Activated B cell treated with CpG ODN at 0.5 μM for 24 hours (primary cell): Measurements from ENCODE around the gene ZSWIM5. TPM values are rescaled to one million over a fixed set of nuclear protein-coding genes. Genes with fewer than 3 reads are reported as not detected.

ENCODE experiments used
- ATAC-seq: fragments of 200-7000 bp; cut with Tn5 transposase; one replicate; pipeline ENCODE4 v1.10.0; 2021; ENCODE audit warnings: low read depth, mild to moderate bottlenecking, moderate library complexity
- CTCF ChIA-PET: fragments of 350-600 bp; sonication (Branson Sonifier 250); formaldehyde crosslinking; loops from one replicate; lab custom pipeline; 2021; ENCODE audit warnings: antibody characterized with exemption; lab: Charles Lee
- POLR2A ChIA-PET: fragments of 350-600 bp; sonication (Branson Sonifier 250); formaldehyde crosslinking; loops from one replicate; lab custom pipeline; 2021; ENCODE audit warnings: antibody characterized with exemption; lab: Charles Lee
- DNase-seq: peaks from one replicate; pipeline ENCODE4 v3.0.0; 2022
- H3K27ac Mint-ChIP-seq: one replicate; pipeline ENCODE4 v1.8.0; 2020; ENCODE audit warnings: mixed read lengths
- H3K27me3 Mint-ChIP-seq: one replicate; pipeline ENCODE4 v1.8.0; 2021; ENCODE audit warnings: mixed read lengths
- H3K36me3 Mint-ChIP-seq: one replicate; pipeline ENCODE4 v1.8.0; 2021; ENCODE audit warnings: low read depth, mixed read lengths
- H3K4me1 Mint-ChIP-seq: one replicate; pipeline ENCODE4 v1.8.0; 2021; ENCODE audit warnings: mixed read lengths
- H3K4me3 Mint-ChIP-seq: one replicate; pipeline ENCODE4 v1.8.0; 2020; ENCODE audit warnings: mild to moderate bottlenecking, mixed read lengths
- H3K9me3 Mint-ChIP-seq: one replicate; pipeline ENCODE4 v1.8.0; 2020; ENCODE audit warnings: mixed read lengths
- intact Hi-C: fragments of 100-400 bp; cut with micrococcal nuclease; formaldehyde crosslinking; loops from one replicate; pipeline ENCODE4 v1.15.1; 2024
- total RNA-seq: library from RNA; stranded (reverse); gene quantifications from 2 replicates; pipeline ENCODE4 v1.2.3, GENCODE V29; 2022
- TF ChIP-seq, protein P1 (sequence below): fragments of 200-600 bp; IDR thresholded peaks from one replicate; pipeline ENCODE4 v1.8.0; 2022; ENCODE audit warnings: antibody characterized with exemption, mild to moderate bottlenecking

Gene ZSWIM5
- total RNA-seq, 1 donor from 2014 or later: 1.6 TPM

DNA sequence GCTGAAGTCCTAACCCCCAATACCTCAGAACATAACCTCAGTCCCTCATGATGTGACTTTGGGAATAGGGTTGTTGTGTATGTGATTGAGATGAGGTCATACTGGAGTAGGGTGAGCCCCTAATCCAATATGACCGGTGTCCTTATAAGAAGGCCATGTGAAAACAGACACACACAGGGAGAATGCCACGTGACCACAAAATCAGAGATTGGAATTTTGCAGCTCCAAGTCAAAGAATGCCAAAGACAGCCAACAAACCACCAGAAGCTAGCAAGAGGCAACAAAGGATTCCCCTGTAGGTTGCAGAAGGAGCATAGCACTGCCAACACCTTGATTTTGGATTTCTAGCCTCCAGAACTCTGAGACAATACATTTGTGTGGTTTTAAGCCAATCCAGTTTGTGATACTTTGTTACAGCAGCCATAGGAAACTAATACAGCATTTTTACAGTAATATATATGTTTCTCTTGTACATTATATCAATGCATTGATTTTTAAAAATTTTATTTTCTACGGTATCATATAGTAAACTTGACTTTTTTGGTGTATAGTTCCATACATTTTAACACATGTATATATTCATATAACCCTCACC lies 5.4 kb downstream of the ZSWIM5 start:
- ChIA-PET POLR2A (no interaction called here), CTCF (no interaction called here)
- no peak for DNase-seq
- peaks cover 7% of the 10 kb centered on the region for H3K27me3 Mint-ChIP-seq
- no peaks in the 10 kb centered on the region for H3K36me3 Mint-ChIP-seq
- H3K27ac Mint-ChIP-seq: no peak overlapping the region
- intact Hi-C loops: loop anchor here (10.0 kb wide), 1 partner anchor 416 kb away; the partner anchor contains the start of gene BEST4
- TF ChIP-seq, protein P1, sequence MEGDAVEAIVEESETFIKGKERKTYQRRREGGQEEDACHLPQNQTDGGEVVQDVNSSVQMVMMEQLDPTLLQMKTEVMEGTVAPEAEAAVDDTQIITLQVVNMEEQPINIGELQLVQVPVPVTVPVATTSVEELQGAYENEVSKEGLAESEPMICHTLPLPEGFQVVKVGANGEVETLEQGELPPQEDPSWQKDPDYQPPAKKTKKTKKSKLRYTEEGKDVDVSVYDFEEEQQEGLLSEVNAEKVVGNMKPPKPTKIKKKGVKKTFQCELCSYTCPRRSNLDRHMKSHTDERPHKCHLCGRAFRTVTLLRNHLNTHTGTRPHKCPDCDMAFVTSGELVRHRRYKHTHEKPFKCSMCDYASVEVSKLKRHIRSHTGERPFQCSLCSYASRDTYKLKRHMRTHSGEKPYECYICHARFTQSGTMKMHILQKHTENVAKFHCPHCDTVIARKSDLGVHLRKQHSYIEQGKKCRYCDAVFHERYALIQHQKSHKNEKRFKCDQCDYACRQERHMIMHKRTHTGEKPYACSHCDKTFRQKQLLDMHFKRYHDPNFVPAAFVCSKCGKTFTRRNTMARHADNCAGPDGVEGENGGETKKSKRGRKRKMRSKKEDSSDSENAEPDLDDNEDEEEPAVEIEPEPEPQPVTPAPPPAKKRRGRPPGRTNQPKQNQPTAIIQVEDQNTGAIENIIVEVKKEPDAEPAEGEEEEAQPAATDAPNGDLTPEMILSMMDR: no peak
- H3K9me3 Mint-ChIP-seq: peaks cover 8% of the 10 kb centered on the region
- ATAC-seq: no peak
- H3K4me3 Mint-ChIP-seq: no peak overlapping the region
- H3K4me1 Mint-ChIP-seq: peaks cover 4% of the 10 kb centered on the region

DNA sequence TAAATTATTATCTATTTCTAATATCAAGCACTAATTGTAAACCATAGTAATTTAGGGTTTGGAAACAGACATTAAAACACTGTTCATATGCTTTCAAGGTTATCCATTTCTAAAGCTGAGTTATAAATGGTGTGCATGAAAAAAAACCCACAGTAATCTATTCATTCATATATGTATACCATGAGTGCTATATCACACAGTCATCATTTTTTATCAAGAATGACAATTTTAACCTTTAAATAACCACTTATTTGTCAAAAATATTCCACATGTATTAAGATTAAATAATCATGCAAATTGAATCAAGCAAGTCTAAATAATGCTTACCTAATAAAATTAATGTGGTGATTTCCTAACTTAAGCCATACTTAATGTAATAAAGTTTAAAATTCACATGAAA lies 6.0 kb downstream of the ZSWIM5 start:
- DNase-seq (no peak), ATAC-seq (no peak)
- Mint-ChIP-seq H3K27ac (no peak overlapping the region), H3K27me3 (peaks cover 7% of the 10 kb centered on the region), H3K4me3 (no peak overlapping the region), H3K9me3 (peaks cover 8% of the 10 kb centered on the region), H3K4me1 (peaks cover 3% of the 10 kb centered on the region), H3K36me3 (no peaks in the 10 kb centered on the region)
- POLR2A ChIA-PET: no interaction called here
- intact Hi-C loops: loop anchor here (10.0 kb wide), 1 partner anchor 416 kb away; the partner anchor contains the start of gene BEST4
- CTCF ChIA-PET: interaction anchor here (0.6 kb wide), 1 partner anchor 73 kb away, joined by 4 read pairs; no protein-coding TSS in a partner anchor
- TF ChIP-seq, protein P1: no peak

DNA sequence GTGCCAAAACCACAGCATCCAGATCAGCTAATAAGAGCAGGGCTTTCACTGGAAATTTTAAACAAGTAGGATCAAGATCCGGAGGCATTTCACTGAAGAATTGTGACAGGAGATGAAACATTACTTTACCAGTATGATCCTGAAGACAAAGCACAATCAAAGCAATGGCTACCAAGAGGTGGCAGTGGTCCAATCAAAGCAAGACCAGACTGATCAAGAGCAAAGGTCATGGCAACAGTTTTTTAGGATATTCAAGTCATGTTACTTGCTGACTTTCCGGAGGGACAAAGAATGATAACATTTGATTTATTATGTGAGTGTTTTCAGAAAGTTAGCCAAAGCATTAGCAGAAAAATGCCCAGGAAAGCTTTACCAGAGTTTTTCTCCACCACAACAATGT lies 8.2 kb downstream of the ZSWIM5 start:
- no peaks in the 10 kb centered on the region for H3K4me1 Mint-ChIP-seq
- DNase-seq: no peak
- no peak for ATAC-seq
- H3K36me3 Mint-ChIP-seq: no peaks in the 10 kb centered on the region
- H3K4me3 Mint-ChIP-seq: no peak overlapping the region
- intact Hi-C loops: no loop called here
- no peak overlapping the region for H3K27ac Mint-ChIP-seq
- peaks cover 8% of the 10 kb centered on the region for H3K9me3 Mint-ChIP-seq
- TF ChIP-seq, protein P1: no peak
- ChIA-PET POLR2A (no interaction called here), CTCF (no interaction called here)
- H3K27me3 Mint-ChIP-seq: peaks cover 8% of the 10 kb centered on the region

DNA sequence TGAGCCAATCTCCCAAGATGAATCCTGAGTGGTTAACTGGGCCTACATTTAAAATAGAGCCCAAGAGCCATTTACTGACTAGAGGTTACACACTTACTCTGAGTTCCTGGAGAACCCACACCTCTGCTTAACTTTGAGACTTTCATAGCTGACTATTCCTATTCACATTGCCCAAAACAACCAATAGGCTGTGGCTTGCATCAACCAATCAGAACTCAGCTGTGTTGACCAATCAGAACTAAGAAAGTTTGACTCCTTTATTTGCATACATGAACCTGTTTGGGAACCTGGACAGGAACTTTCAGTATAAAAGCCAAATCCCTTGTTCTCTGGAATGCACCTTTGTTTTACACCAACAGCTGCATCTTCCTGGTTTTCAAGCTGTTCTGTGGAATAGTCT lies 9.5 kb downstream of the ZSWIM5 start:
- CTCF ChIA-PET: no interaction called here
- Mint-ChIP-seq H3K9me3 (peaks cover 8% of the 10 kb centered on the region), H3K36me3 (no peaks in the 10 kb centered on the region), H3K4me1 (no peaks in the 10 kb centered on the region), H3K27me3 (peaks cover 11% of the 10 kb centered on the region), H3K4me3 (no peak overlapping the region), H3K27ac (no peak overlapping the region)
- POLR2A ChIA-PET: no interaction called here
- DNase-seq (no peak), ATAC-seq (no peak)
- TF ChIP-seq, protein P1: no peak
- intact Hi-C loops: no loop called here

DNA sequence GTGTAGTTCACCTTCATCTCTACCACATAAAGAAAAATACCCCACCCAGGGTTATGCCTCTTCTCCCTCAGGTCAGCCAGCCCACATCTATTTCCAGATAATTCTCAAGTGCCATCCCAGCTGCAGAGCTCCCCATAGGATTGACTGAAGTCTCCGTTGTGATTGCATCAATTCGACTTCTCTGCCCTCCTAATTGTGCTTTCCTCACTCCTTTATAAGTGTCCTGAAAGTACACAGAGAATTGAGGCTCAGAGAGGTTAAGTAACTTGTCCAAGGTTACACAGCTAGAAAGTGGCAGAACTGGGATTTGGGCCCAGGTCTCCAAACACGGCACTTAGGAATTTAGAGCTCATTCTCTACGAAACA lies 15.0 kb downstream of the ZSWIM5 start:
- no peak for DNase-seq
- intact Hi-C loops: no loop called here
- Mint-ChIP-seq H3K4me1 (no peaks in the 10 kb centered on the region), H3K36me3 (no peaks in the 10 kb centered on the region), H3K27me3 (peaks cover 6% of the 10 kb centered on the region), H3K27ac (no peak overlapping the region), H3K4me3 (no peak overlapping the region), H3K9me3 (no peaks in the 10 kb centered on the region)
- ChIA-PET CTCF (no interaction called here), POLR2A (no interaction called here)
- TF ChIP-seq, protein P1: no peak
- no peak for ATAC-seq
